ENCODE results near the gene IMMP2L.

The IMMP2L gene

DNA sequence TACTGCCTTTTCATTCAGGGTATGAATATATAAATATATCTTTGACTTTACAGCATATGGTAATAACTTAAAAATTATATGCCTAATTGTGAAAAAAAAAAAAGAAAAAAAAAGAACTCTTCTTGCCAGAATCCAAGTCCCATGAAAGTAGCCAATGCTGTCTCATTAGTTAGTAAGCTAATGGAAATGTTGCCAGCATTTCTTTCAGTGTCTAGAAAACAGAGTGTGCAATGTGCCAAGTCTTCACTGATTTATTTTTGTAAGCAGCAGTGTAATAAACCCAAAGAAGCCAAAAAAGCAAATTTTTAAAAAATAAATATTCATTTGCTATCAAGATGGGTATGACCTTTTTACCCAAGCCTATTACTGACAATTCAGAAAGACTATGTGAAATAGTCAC, 502.5 kb downstream of the IMMP2L start:
- no peak for DNase-seq

DNA sequence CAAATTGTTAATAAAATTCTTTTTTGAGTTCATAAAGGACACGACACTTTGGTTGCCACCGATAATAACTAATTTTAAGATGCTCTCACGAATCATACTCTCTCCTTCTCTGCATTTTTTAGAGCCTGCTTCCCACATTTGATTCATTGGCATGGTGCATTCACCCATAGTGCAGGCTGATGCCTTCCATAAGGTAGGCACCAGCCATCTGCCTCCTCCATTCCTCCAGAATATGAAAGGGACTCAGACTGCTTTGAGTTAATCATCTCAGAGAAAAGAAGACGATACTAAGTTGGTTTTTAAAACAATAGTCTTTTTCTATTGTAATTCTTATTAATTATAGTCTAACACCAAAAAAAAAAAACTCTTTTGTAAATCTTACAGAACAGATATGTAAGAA, 505.2 kb downstream of the IMMP2L start:
- DNase-seq, result no peak

DNA sequence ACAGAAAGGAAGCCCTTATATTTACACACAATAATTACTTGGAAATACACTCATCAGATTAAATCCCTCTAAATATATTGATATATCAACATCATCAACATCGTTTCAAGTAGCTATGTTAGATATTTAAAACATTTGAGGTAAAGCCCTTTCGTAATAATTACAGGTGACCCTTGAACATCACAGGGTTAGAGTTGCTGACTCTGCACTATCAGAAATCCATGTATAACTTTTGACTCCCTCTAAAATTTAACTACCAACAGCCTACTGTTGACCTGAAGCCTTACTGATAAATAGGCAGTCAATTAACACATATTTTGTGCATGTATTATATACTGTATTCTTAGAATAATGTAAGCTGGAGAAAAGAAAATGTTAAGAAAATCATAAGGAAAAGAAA, 505.9 kb downstream of the IMMP2L start:
- DNase-seq, result no peak

DNA sequence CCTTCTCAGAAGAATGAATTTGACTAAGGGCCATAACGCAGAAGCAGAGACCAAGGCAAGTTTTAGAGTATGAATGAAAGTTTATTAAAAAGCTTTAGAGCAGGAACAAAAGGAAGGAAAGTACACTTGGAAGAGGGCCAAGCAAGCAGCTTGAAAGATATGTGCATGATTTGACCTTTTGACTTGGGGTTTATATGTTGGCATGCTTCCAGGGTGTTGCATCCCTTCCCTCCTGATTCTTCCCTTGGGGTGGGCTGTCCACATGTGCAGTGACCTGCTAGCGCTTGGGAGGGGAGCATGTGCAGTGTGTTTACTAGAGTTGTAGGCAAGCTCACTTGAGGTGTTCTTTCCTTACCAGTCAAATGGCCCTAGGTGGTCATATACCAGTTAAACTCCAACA, 509.3 kb downstream of the IMMP2L start:
- no peak for DNase-seq

DNA sequence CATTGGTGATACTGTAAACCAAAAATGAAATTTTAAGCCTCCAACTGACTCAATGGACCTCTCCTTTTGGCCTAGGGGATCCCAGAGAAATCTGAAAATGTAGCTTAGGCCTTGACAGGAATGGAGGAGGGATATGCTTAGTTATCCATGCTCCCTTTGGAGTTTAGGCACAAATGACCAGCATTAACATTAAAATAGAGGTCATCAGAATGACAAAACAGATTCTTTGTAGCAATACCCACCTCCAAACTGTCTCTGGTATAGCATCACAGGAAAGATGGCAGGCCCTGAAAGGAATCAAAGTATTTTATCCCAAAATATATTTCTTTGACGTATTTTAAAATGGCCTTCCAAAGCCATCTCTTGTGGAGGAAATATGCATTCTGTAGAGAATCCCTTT, 510.5 kb downstream of the IMMP2L start:
- DNase-seq, result no peak

DNA sequence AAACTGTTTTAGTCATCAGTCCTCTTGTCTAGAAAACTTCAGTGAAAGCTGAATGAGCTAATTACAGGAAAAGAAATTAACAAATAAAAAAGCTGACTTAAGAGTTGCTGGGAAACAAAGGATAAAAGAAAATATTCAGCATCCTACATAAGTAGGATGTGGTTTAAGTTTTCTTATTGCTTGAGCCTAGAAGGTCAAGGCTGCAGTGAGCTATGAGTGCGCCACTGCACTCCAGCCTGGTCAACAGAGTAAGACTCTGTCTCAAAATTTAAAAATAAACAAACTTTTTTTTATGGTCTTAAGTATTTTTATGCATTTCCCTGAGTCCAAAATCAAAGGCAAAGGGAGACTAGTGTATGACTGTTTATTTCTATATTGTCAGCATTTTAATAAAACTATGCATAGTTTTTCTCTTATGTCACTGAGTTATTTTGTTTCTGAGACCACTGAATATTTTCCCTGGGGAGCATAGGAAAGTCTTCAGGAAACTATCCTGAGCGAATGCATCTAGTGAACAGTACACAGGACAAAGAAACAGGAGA, 511.3 kb downstream of the IMMP2L start:
- DNase-seq, result no peak

DNA sequence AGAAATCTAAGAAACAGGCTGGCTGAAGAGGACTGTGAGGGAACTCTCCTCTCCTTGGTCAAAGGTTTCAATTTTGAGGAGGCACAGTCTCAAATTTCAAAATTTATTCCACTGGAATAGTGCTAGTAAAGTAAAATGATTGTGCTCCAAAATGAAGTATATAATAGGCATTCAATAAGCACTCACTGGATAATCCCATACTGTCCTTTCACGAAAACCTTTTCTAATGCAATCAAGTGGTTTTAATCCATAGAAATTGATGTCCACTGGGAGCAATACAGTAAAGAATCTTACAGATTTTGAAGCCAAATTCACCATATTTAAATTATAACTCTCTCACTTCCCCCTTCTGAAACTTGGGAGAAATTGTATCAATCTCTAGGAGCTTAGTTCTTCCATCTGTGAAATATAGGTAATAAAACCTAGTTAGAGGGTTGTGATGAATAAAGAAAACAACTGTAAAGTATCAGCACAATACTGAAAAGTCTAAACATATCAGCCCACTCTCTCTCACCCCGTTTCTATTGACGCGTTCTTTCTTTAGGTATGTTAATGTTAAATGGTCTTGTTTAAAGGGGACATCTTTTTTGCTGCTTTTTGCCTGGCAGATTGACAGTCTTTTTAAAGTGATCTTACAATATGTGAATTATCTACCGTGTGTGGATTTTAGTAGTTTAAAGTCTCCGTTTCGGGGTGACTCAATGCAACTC, 512.2 kb downstream of the IMMP2L start:
- no peak for DNase-seq

DNA sequence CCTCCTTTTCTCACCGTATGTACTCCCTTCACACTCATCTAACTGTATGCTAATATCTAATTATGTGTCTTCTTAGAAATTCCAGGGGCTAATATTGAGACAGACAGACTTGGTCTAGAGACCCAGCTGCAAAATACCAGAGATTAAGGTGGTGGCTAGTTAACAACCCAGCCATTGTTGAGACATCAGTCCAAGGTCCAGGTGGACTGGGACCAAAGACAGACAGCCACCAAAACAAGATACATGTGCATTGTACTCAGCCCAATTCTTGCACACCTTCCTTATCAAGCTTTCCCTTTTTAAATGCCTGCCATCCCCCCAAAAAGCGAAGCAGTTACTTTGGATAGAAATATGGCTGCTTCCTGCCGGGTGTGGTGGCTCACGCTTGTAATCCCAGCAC, 514.7 kb downstream of the IMMP2L start:
- no peak for DNase-seq

DNA sequence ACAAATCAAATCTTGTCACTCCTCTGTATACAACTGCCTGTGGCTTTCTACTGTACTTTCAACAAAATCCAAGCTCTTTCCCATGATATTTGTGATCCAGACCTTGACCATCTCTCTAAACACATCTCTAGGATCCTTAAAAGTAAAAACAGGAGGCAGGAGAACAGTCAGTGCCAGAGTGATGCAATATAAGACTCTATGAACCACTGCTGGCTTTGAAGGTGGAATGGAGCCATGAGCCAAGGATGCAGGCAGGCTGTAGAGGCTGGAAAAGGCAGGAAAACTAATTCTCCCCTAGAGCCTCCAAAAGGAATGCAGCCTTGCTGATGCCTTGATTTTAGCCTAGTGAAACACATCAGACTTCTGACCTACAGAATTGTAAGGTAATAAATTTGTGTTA, 516.8 kb downstream of the IMMP2L start:
- no peak for DNase-seq

DNA sequence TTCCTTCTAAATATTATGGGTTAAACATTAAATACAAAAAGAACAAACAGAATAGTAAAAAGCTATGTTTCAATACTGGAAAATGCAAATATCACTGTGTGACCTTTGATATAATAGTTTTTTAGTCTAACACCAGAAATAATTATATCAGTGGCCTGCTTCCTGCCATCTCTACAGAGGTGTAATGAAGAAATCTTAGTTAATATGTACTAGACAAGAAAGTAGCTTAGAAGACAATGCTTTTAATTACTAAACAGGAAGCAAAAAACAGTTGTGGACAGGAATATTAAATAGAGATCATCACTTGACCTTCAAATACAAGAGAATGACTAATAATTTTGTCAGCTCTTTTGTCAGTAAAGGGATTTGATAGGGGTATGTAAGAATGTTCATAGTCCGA, 518.7 kb downstream of the IMMP2L start:
- DNase-seq, result no peak

DNA sequence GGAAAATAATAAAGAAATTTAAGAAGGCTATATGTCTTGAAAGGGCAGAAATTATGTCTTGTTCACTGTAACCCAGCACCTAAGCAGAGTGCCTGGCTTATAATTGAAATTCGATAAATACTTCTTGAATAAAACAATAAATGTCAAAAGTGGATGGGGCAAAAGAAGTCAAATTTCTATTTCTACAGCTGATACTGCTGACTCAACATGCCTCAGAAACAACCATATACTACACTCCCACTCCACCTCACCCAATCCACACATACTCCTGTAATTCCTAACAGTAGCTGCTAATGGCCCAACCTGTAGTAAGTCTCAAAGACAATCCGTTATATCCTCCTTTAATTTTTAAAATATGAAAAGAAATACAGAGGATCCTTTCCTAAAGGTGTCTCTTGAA, 519.5 kb downstream of the IMMP2L start:
- DNase-seq, result no peak

DNA sequence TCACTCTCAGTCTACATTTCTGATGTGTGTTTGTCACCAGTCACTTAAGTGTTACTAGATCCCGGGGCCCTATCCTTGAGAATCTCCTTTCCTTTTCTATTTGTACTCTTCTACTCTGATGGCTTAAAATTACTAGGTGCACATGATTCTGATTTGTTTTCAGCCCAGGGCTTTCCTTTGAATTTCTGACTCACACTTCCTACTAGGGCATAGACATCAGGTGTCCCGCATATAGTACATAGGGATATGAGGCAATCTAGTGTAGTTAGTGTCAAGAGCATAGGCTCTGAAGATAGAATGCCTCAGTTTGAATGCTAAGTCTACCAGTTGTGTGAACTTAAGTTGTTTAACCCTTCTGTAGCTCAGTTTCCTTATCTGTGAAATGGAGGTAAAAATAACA, 520.7 kb downstream of the IMMP2L start:
- no peak for DNase-seq

DNA sequence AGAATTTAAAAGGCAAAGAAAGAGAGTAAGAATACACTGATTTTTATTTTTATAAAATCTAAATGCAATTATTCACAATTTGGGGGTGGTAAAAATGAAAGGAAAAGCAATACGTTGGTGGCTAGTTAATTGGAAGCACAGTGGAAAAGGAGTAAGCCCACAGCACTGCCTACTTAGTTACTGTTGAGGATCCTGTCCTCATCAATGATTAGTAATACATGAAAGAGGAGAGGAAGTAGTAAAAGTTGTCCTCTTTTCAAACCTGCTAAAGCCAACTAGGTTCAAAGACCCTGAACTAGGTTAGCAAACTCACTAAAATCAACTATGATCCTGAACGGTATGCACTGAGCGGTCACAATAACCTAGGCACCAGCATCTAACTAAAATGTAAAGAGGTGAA, 524.1 kb downstream of the IMMP2L start:
- no peak for DNase-seq

DNA sequence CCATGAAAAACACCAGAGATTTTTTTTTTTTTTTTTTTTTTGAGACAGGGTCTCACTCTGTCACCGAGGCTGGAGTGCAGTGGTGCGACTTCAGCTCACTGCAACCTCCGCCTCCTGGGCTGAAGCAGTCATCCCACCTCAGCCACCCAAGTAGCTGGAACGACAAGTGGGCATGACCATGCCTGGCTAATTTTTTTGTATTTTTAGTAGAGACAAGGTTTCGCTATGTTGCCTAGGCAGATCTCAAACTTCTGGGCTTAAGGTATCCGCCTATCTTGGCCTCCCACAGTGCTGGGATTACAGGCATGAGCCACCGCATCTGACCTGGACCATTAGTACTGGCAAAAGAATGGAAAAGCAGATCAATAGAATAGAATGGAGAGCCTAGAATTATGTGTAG, 530.4 kb downstream of the IMMP2L start:
- DNase-seq, result no peak

DNA sequence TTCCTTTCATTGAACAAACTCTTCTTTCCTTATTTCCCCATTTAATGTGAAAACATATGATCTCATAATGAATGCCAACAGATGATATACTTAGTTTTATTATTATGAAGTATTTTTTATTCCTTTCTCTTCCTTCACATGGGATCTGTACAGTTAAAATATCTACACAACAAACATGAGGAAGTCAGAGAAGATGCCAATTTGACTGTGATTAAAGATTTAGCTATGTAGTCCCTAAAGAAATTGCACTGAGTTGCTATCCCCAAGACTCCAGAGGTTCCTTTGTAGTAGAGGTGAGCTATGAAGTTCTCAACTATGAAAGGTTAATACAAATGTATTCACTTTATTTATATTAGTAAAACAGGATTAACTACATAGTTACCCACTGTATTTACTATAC, 532.0 kb downstream of the IMMP2L start:
- DNase-seq, result no peak

DNA sequence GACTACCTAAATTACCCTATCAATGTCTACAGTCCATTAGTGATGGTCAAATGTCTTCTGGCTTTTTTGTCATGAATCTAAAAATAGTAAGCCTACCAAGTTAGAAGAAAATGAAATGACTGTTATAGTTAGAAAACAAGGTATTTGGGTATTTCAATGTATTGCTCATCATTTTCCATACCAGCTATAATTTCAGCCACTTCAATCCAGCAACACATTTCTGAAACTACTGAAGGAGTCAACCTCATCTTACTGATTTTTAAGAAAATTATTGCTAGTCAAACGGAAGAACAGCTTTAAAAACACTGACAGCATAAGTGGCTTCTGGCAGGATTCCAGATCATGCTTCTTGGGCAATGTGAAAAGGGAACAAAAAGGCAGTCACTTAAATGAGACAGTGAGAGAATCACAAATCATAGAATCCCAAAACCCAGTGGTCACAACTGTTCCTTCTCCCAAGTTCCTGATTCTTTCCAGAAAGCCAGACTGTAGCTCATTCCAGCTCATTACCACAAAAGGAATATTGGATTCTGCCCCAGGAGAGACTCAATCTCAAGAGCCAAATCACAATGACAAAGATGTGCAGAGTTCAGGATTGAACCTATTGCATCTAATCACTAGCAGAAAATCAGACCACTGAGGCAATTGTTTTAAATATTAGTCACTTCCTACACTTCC, 532.6 kb downstream of the IMMP2L start:
- peak; percentile 21 for DNase-seq

DNA sequence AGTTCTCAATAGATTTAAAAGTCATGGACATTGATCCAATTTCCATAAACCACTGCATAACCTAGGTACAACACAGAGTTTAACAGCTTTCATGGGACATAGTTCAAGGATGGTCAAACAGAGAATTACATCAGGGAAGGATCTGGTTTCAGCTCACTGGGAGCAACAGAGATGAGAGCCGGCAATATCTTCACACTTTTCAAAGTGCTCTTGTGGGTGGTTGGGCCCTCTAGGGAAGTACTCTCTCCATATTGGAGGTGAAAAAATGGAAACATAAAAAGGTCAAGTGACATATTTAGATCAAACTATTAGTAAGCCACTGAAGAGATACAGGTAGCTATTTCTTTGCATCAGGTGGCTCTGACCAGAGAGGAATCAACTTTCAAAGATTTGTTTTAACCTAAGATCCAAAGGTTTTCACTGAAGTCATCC, 533.1 kb downstream of the IMMP2L start:
- DNase-seq, result peak; percentile 21

DNA sequence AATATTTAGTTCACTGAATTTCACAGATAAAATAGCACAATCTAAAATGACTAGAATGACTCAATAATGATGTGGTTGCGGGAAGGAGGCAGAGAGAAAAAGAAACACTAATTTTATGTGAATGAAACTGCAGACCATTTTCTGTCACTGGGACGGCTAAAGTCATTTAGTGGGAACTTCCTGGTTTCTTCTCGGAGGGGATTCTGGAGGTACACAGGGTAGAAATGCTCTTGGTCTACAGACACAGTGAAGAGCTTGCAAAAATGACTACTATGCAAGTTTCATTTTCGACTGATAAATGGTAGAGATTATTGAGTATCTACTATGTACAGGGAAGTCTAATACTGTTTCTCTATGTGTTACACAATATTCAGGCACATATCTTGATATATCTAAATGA, 534.9 kb downstream of the IMMP2L start:
- no peak for DNase-seq

DNA sequence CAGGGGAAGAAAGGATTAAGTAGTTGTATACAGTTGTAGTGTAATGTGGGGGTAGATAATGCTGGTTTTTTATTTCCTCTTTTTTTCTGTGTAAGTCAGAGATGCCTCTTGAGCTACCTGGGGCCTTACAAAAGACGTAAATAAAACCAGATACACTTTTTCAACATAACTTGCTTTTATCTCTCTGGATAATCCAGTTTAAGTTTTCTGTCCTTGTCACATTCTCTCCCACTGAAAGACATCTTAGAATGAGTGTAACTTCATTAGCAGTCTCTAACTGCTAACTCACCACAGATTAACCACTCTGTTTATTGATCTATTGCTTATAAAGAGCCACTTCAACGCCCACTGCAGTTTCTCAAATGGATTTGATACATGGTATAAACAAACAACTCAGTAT, 535.5 kb downstream of the IMMP2L start:
- DNase-seq, result no peak

DNA sequence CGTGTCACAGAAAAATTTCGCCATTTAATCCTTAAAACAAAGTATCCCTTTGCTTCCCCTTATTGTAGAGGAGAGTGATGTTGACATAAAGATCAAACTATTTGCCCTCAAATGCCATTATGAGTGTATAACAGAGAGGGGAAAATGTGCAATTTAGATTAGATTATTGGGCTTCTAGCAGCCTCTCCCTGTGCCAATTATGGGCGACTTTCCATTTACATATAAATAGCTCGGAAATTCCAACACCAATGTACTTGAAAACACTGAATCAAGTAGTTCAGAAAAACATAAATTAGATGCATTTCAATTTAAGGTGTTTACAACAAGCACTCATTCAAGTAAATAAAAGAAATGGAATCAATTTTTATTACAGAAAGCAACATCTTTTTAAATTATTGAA, 535.9 kb downstream of the IMMP2L start:
- no peak for DNase-seq

DNA sequence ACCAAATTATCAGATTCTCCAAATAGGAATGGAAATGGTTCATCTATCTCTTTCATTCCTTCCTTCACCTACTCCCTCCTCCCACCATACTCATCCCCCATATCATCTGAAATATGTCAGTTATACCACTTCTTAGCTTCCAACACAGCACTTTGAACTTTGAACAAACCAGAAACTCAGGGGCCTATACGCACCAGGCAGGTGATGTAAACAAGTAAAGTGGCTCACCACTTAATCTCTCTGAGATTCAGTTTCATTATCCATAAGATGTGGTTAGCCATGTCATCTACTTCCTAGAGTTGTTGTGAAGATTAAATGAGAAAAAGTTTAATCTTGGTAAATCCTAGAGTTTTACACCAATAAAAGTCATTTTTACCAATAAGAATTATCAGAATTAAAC, 537.3 kb downstream of the IMMP2L start:
- DNase-seq, result no peak

DNA sequence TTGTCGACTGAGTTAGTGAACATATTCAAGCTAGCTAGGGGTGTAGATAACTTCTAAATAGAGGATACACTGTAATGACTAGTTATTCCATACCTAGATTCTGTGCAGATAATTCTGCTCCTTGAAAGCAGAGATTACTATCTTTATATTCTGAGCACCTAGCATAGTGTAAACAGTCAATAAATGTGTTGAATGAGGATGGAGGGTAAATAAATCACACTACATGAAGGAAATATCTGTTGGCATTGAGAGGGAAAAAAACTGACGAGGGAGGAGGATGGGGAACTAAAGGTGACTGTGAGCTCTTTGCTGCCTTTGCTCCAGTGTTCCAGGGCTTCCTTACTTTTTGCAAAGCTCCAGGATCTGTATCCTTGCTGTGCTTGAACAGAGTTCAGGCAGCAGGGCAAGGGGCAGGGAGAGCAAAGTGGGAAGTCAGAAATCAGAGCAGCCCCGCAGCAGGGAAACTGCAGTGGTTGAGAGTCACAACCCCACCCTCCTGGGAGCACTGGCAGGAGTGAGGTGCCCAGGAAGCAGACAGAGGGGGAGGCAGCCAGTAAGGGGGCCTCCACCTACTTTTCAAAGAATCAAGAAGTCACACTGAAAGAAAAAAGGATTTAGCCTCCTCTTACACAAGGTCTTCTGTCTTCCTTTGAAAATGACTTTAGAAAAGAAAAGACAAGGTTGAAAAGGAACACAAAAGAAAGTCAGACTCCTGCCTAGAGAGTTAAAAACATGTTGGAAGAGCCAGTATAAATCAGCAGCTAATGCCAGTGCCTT, 543.1 kb downstream of the IMMP2L start:
- no peak for DNase-seq

DNA sequence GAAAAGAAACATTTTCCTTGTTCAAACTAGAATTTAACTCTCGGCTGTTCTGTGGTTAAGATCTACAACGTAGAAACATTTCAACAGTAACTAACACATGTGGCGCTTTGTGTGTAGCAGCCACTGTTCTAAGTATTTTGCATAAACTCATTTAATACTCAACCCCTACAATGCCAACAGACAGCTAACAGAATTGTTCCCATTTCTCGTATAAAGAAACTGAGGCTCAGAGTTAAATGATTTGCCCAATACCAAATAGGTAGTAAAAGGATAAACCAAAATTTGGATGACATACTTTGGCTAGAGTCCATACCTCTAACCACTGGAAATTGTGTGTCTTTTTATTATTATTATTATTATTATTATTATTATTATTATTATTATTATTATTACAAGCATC, 543.8 kb downstream of the IMMP2L start:
- DNase-seq, result no peak

DNA sequence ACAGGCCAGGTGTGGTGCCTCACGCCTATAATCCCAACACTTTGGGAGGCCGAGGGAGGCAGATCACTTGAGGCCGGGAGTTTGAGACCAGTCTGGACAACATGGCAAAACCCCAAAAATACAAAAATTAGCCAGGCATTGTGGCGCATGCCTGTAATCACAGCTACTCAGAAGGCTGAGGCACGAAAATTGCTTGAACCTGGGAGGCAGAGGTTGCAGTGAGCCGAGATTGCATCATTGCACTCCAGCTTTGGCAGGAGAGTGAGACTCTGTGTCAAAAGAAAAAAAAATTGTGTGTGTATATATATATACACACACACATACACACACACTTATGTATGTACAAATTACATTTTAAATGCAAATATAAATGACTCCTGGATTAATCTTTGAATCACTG, 548.2 kb downstream of the IMMP2L start:
- no peak for DNase-seq

All from NCI-H2029 (cell line).